B cell (primary cell): ENCODE measurements around the gene U2AF2. TPM values are rescaled to one million over a fixed set of nuclear protein-coding genes. Genes with fewer than 3 reads are reported as not detected.

Experiments
- ATAC-seq: fragments of 200-7000 bp; cut with Tn5 transposase; one replicate; pipeline ENCODE4 v1.10.0; 2021; ENCODE audit warnings: low read depth, mild to moderate bottlenecking, moderate number of reproducible peaks, moderate library complexity
- CTCF ChIA-PET: fragments of 350-600 bp; sonication (Branson Sonifier 250); formaldehyde crosslinking; loops from one replicate; lab custom pipeline; 2021; ENCODE audit warnings: antibody characterized with exemption, inconsistent platforms; lab: Charles Lee
- POLR2A ChIA-PET: fragments of 350-600 bp; sonication (Branson Sonifier 250); formaldehyde crosslinking; loops from one replicate; lab custom pipeline; 2021; ENCODE audit warnings: antibody characterized with exemption; lab: Charles Lee
- DNase-seq: peaks from one replicate; pipeline ENCODE4 v3.0.0; 2013
- H2AFZ ChIP-seq: 2 replicates; pipeline ENCODE4 v1.6.1; 2012; ENCODE audit warnings: mild to moderate bottlenecking, low read depth, low read length; ENCODE audit not compliant: insufficient read depth, poor library complexity, severe bottlenecking
- H3K27ac ChIP-seq, 2 donors: 1 replicate in 1 of 2; 2 replicates in 1 of 2; pipeline ENCODE4 v1.5.1; 2012 to 2013; ENCODE audit warnings: low read length in 2 of 2, mild to moderate bottlenecking in 2 of 2, moderate library complexity in 1 of 2
- H3K27me3 ChIP-seq, 4 experiments: fragments of 200-600 bp in 1 of 4; sonication (generic) in 1 of 4; replicated peaks in 1 of 4; 1 replicate in 2 of 4; 2 replicates in 2 of 4; pipeline versions ENCODE4 v1.6.1 to v1.7.0; 2013 to 2016; ENCODE audit warnings: low read length in 3 of 4, mild to moderate bottlenecking in 2 of 4, mixed read lengths in 1 of 4, moderate library complexity in 1 of 4; ENCODE audit not compliant: insufficient read depth in 4 of 4, control insufficient read depth in 3 of 4; ENCODE audit errors: control extremely low read depth in 1 of 4
- H3K36me3 ChIP-seq, 2 experiments: replicated peaks in 1 of 2; 1 replicate in 1 of 2; 2 replicates in 1 of 2; pipeline versions ENCODE4 v1.6.1 to v1.7.1; 2013; ENCODE audit warnings: low read length in 1 of 2; ENCODE audit not compliant: insufficient read depth in 2 of 2, control insufficient read depth in 1 of 2; ENCODE audit errors: control extremely low read depth in 1 of 2, extremely low read depth in 1 of 2
- H3K4me1 ChIP-seq, 2 donors: fragments of 200-600 bp in 1 of 2; sonication (generic) in 1 of 2; 1 replicate in 1 of 2; 2 replicates in 1 of 2; pipeline versions ENCODE4 v1.5.1 to v1.6.1; 2013 to 2017; ENCODE audit warnings: low read length in 2 of 2; ENCODE audit not compliant: control insufficient read depth in 2 of 2, insufficient read depth in 2 of 2
- H3K4me2 ChIP-seq: replicated peaks from 2 replicates; pipeline ENCODE3; 2012; ENCODE audit warnings: mild to moderate bottlenecking, low read depth, low read length; ENCODE audit not compliant: poor library complexity, severe bottlenecking
- H3K4me3 ChIP-seq, 5 experiments: fragments of 200-600 bp in 1 of 5; sonication (generic) in 1 of 5; 1 replicate in 3 of 5; 2 replicates in 2 of 5; pipeline versions ENCODE4 v1.5.1 to v1.7.0; 2011 to 2016; ENCODE audit warnings: low read length in 4 of 5, mild to moderate bottlenecking in 4 of 5, low read depth in 2 of 5, control low read depth in 1 of 5, moderate library complexity in 1 of 5; ENCODE audit not compliant: insufficient read depth in 1 of 5; ENCODE audit errors: control extremely low read depth in 1 of 5, extremely low read depth in 1 of 5
- H3K79me2 ChIP-seq: fragments of 200-600 bp; sonication (generic); one replicate; pipeline ENCODE4 v1.6.0; 2016; ENCODE audit warnings: low read length; ENCODE audit not compliant: control insufficient read depth, insufficient read depth
- H3K9ac ChIP-seq: fragments of 200-600 bp; sonication (generic); 2 replicates; pipeline ENCODE4 v1.6.1; 2017; ENCODE audit warnings: mild to moderate bottlenecking, low read length, moderate library complexity
- H3K9me3 ChIP-seq, 3 donors: one replicate each; pipeline versions ENCODE4 v1.6.1 to v1.7.1; 2013; ENCODE audit warnings: low read length in 2 of 3; ENCODE audit not compliant: control insufficient read depth in 2 of 3, insufficient read depth in 1 of 3; ENCODE audit errors: control extremely low read depth in 1 of 3
- H4K20me1 ChIP-seq: 2 replicates; pipeline ENCODE4 v1.6.0; 2012; ENCODE audit warnings: mild to moderate bottlenecking, low read length; ENCODE audit not compliant: insufficient read depth, control insufficient read depth, poor library complexity, severe bottlenecking
- H3K27ac Mint-ChIP-seq: one replicate; pipeline ENCODE4 v1.8.0; 2021; ENCODE audit warnings: mixed read lengths
- H3K27me3 Mint-ChIP-seq: one replicate; pipeline ENCODE4 v1.8.0; 2021; ENCODE audit warnings: mixed read lengths
- H3K4me1 Mint-ChIP-seq: one replicate; pipeline ENCODE4 v1.8.0; 2021; ENCODE audit warnings: mixed read lengths
- H3K4me3 Mint-ChIP-seq: one replicate; pipeline ENCODE4 v1.8.0; 2021; ENCODE audit warnings: mixed read lengths
- H3K9me3 Mint-ChIP-seq: one replicate; pipeline ENCODE4 v1.8.0; 2022; ENCODE audit warnings: mixed read lengths; ENCODE audit not compliant: insufficient read depth
- EZH2 ChIP-seq: IDR thresholded peaks from 2 replicates; pipeline ENCODE4 v1.6.1; 2012; ENCODE audit warnings: borderline replicate concordance, low read depth, mild to moderate bottlenecking, moderate library complexity, low read length; ENCODE audit not compliant: insufficient read depth, poor library complexity, severe bottlenecking
- WGBS: methylation state at CpG from one replicate; pipeline ENCODE4 v1.1.5; 2013; ENCODE audit warnings: missing lambda C conversion rate; ENCODE audit not compliant: insufficient coverage; 5-methylcytosine and 5-hydroxymethylcytosine counted together
- intact Hi-C: fragments of 100-400 bp; cut with micrococcal nuclease; formaldehyde crosslinking; loops from one replicate; pipeline ENCODE4 v1.10.0; 2022
- polyA plus RNA-seq: library from polyadenylated mRNA; depleted of rRNA; stranded (reverse); fragments of >200 nt; gene quantifications from 2 replicates; pipeline ENCODE4 v1.2.3, GENCODE V29; 2012
- total RNA-seq, 2 donors: library from RNA; stranded (reverse); fragments of 120-200 nt in 1 of 2; gene quantifications; 1 replicate in 1 of 2; 2 replicates in 1 of 2; pipeline versions ENCODE4 v1.2.3 to v1.2.4, GENCODE V29; 2013 to 2022
- TF ChIP-seq, protein P1 (sequence below): fragments of 200-600 bp; IDR thresholded peaks from one replicate; pipeline ENCODE4 v1.8.0; 2022; ENCODE audit warnings: antibody characterized with exemption, mild to moderate bottlenecking

Gene U2AF2
- total and polyA plus RNA-seq, 2 donors (not counting 1 experiment from before 2014, with no cell fraction given) = 275 to 300 TPM

DNA sequence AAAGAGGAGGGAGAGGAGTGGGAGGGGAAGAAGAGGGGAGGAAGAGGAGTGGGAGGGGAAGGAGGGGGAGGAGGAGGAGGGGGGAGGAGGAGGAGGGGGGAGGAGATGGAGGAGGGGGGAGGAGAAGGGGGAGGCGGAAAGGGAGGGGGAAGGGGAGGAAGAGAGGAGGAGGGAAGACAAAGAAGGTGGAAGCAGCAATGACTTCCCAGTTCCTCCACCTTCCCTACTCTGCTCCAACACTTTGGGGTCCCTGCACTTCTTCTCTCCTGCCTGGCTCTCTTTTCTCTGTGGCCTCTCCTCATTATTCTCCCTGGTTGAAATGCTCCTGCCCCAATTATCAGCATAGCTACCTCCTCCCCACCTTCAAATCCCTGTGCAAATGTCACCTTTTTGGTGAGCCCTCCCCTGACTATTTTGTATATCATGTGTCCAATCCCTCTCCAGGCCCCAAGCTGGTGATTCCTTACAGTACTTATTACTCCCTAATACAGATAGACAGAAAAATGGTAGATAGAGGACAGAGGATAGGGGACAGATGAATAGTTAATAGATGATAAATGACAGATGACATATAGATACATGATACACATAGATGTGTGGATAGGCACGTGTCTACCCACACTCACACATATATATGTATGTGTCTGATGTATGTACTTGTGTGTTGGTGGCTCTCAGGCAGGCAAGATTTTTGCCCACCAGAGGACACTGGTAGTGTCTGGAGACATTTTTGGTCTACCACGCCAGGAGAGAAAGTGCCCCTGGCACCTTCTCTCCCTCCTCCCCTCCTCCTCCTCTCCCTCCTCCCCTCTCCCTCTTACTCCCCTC, 58.2 kb downstream of the U2AF2 start:
- no peak overlapping the region for H2AFZ ChIP-seq
- ChIA-PET CTCF (no interaction called here), POLR2A (no interaction called here)
- no peaks in the 10 kb centered on the region for H3K79me2 ChIP-seq
- no peak overlapping the region for H3K4me2 ChIP-seq
- no peak for DNase-seq
- H3K4me3 Mint-ChIP-seq = no peak overlapping the region
- H3K27ac Mint-ChIP-seq = no peak overlapping the region
- intact Hi-C loops = no loop called here
- H4K20me1 ChIP-seq = no peaks in the 10 kb centered on the region
- H3K36me3 ChIP-seq = no peaks in the 10 kb centered on the region
- H3K27ac ChIP-seq = no peak overlapping the region
- H3K4me1 ChIP-seq = no peaks in the 10 kb centered on the region
- H3K9ac ChIP-seq = no peak overlapping the region
- peaks cover 4% of the 10 kb centered on the region for H3K9me3 Mint-ChIP-seq
- TF ChIP-seq, protein P1, sequence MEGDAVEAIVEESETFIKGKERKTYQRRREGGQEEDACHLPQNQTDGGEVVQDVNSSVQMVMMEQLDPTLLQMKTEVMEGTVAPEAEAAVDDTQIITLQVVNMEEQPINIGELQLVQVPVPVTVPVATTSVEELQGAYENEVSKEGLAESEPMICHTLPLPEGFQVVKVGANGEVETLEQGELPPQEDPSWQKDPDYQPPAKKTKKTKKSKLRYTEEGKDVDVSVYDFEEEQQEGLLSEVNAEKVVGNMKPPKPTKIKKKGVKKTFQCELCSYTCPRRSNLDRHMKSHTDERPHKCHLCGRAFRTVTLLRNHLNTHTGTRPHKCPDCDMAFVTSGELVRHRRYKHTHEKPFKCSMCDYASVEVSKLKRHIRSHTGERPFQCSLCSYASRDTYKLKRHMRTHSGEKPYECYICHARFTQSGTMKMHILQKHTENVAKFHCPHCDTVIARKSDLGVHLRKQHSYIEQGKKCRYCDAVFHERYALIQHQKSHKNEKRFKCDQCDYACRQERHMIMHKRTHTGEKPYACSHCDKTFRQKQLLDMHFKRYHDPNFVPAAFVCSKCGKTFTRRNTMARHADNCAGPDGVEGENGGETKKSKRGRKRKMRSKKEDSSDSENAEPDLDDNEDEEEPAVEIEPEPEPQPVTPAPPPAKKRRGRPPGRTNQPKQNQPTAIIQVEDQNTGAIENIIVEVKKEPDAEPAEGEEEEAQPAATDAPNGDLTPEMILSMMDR = no peak
- TF ChIP-seq EZH2 = no peak
- H3K27me3 Mint-ChIP-seq = peaks cover 26% of the 10 kb centered on the region
- no peak overlapping the region for H3K4me3 ChIP-seq
- no CpG with 5 or more reads among the region's 3 CpGs for WGBS
- peaks cover 0 to 18% (median 3%) of the 10 kb centered on the region in 4 experiments for H3K27me3 ChIP-seq
- ATAC-seq = no peak
- no peaks in the 10 kb centered on the region for H3K4me1 Mint-ChIP-seq
- H3K9me3 ChIP-seq = peaks cover 0 to 11% (median 0%) of the 10 kb centered on the region in 3 donors

DNA sequence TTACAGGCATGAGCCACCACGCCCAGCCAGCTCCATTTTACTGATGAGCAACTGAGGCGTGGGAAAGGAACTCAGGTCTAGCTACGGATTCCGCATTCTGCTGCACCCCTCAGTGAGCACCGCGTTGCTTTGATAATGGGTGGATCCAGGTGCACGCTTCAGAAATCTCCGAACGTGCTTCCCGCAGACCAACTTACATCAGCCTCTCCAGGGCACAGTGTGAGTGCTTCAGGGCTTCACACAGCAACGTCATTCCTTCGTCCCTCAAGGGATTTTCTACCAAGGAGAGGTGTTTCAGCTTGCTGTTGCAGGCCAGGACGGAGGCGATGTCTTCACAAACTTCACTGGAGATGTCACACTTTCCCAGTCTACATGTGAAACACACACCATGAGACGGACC, 61.7 kb downstream of the U2AF2 start:
- H3K4me3 Mint-ChIP-seq = no peak overlapping the region
- ATAC-seq (no peak), DNase-seq (no peak)
- Histone ChIP-seq H3K4me1 (no peaks in the 10 kb centered on the region), H3K27ac (no peak overlapping the region), H3K4me2 (no peak overlapping the region), H3K27me3 (peaks cover 0 to 30% (median 6%) of the 10 kb centered on the region in 4 experiments), H3K9ac (no peak overlapping the region), H3K79me2 (no peaks in the 10 kb centered on the region), H3K4me3 (no peak overlapping the region), H2AFZ (no peak overlapping the region), H4K20me1 (no peaks in the 10 kb centered on the region), H3K9me3 (peaks cover 0 to 15% (median 5%) of the 10 kb centered on the region in 3 donors), H3K36me3 (no peaks in the 10 kb centered on the region)
- 92% methylated on average over 13 of the region's 15 CpGs for WGBS
- H3K27ac Mint-ChIP-seq = no peak overlapping the region
- H3K27me3 Mint-ChIP-seq = peaks cover 50% of the 10 kb centered on the region
- H3K9me3 Mint-ChIP-seq = peaks cover 7% of the 10 kb centered on the region
- TF ChIP-seq EZH2 = no peak
- TF ChIP-seq, protein P1 = no peak
- CTCF ChIA-PET = no interaction called here
- POLR2A ChIA-PET = interaction anchor here (0.7 kb wide), 1 partner anchor 24 kb away, joined by 4 read pairs; no protein-coding TSS in a partner anchor
- intact Hi-C loops = no loop called here
- no peaks in the 10 kb centered on the region for H3K4me1 Mint-ChIP-seq
